DND-41 (cell line): ENCODE measurements around the gene TEP1.

Experiments used
- ATAC-seq: fragments of 200-7000 bp; cut with Tn5 transposase; 3 replicates; pipeline ENCODE4 v1.9.1; 2021; ENCODE audit warnings: low read depth; ENCODE audit not compliant: insufficient read depth
- DNase-seq: peaks from one replicate; pipeline ENCODE4 v3.0.0-alpha.2; 2020
- H2AFZ ChIP-seq: 2 replicates; pipeline ENCODE4 v1.6.0; 2012; ENCODE audit warnings: low read depth, low read length
- H3K27ac ChIP-seq: 2 replicates; pipeline ENCODE4 v1.5.1; 2012; ENCODE audit warnings: low read length, inconsistent platforms
- H3K27me3 ChIP-seq: fragments of 200-600 bp; sonication (generic); 2 replicates; pipeline ENCODE4 v1.6.0; 2012; ENCODE audit warnings: low read length, mild to moderate bottlenecking, inconsistent platforms; ENCODE audit not compliant: insufficient read depth, poor library complexity
- H3K36me3 ChIP-seq: 2 replicates; pipeline ENCODE4 v1.5.1; 2012; ENCODE audit warnings: low read length, inconsistent platforms; ENCODE audit not compliant: insufficient read depth
- H3K4me1 ChIP-seq: 2 replicates; pipeline ENCODE4 v1.5.1; 2012; ENCODE audit warnings: mild to moderate bottlenecking, low read length; ENCODE audit not compliant: insufficient read depth
- H3K4me2 ChIP-seq: 2 replicates; pipeline ENCODE4 v1.6.0; 2012; ENCODE audit warnings: mild to moderate bottlenecking, moderate library complexity, low read length, inconsistent platforms; ENCODE audit not compliant: insufficient read depth
- H3K4me3 ChIP-seq, 2 experiments: fragments of 200-600 bp in 1 of 2; shearing (Covaris generic) in 1 of 2; 2 replicates each; pipeline ENCODE4 v1.5.1; 2012 to 2016; ENCODE audit warnings: inconsistent platforms in 2 of 2, low read length in 2 of 2, mild to moderate bottlenecking in 2 of 2, low read depth in 1 of 2, moderate library complexity in 1 of 2
- H3K79me2 ChIP-seq: 2 replicates; pipeline ENCODE4 v1.6.0; 2012; ENCODE audit warnings: low read length, inconsistent platforms; ENCODE audit not compliant: insufficient read depth
- H3K9ac ChIP-seq: 2 replicates; pipeline ENCODE4 v1.6.0; 2012; ENCODE audit warnings: low read depth, mild to moderate bottlenecking, inconsistent platforms, low read length, moderate library complexity
- H3K9me3 ChIP-seq: 2 replicates; pipeline ENCODE4 v1.5.1; 2012; ENCODE audit warnings: low read length, moderate library complexity, mild to moderate bottlenecking, inconsistent platforms; ENCODE audit not compliant: insufficient read depth, severe bottlenecking
- H4K20me1 ChIP-seq: 2 replicates; pipeline ENCODE4 v1.6.0; 2012; ENCODE audit warnings: low read length; ENCODE audit not compliant: insufficient read depth
- CTCF ChIP-seq: IDR thresholded peaks from 2 replicates; pipeline ENCODE4 v1.5.1; 2012; ENCODE audit warnings: borderline replicate concordance, low read length, moderate library complexity, mild to moderate bottlenecking; ENCODE audit not compliant: poor library complexity, severe bottlenecking; ENCODE audit errors: extremely low read depth
- EZH2 ChIP-seq: IDR thresholded peaks from 3 replicates; pipeline ENCODE4 v1.6.1; 2012; ENCODE audit warnings: borderline replicate concordance, low read depth, mild to moderate bottlenecking, moderate library complexity, low read length, inconsistent platforms; ENCODE audit not compliant: severe bottlenecking

TEP1 gene

GRCh38 chr14:20356422-20356821, 56.9 kb downstream of the TEP1 start:
- TF ChIP-seq EZH2: no peak
- TF ChIP-seq CTCF: no peak
- no peaks in the 10 kb centered on the region for H3K4me1 ChIP-seq
- H3K9ac ChIP-seq: no peak overlapping the region
- peaks cover 76% of the 10 kb centered on the region for H3K36me3 ChIP-seq
- ATAC-seq (no peak), DNase-seq (no peak)
- H4K20me1 ChIP-seq: no peaks in the 10 kb centered on the region
- H3K9me3 ChIP-seq: no peaks in the 10 kb centered on the region
- no peak overlapping the region for H3K27ac ChIP-seq
- no peaks in the 10 kb centered on the region for H3K27me3 ChIP-seq
- H3K79me2 ChIP-seq: no peaks in the 10 kb centered on the region
- no peak overlapping the region for H2AFZ ChIP-seq
- H3K4me2 ChIP-seq: no peak overlapping the region
- H3K4me3 ChIP-seq: no peak overlapping the region

- Histone ChIP-seq H3K4me3 (no peak overlapping the region), H2AFZ (no peak overlapping the region), H3K4me2 (no peak overlapping the region), H3K79me2 (peaks cover 2% of the 10 kb centered on the region), H3K9me3 (no peaks in the 10 kb centered on the region), H3K36me3 (peaks cover 90% of the 10 kb centered on the region), H3K9ac (no peak overlapping the region), H4K20me1 (no peaks in the 10 kb centered on the region), H3K4me1 (no peaks in the 10 kb centered on the region; the same call in 1 of the 2 replicates), H3K27me3 (no peaks in the 10 kb centered on the region), H3K27ac (no peak overlapping the region)
- TF ChIP-seq CTCF (peak; percentile 15), EZH2 (no peak)
- ATAC-seq (no peak), DNase-seq (no peak)
Observed at GRCh38 chr14:20350860-20351259, 62.4 kb downstream of the TEP1 start.

GRCh38 chr14:20350282-20350681, 63.0 kb downstream of the TEP1 start:
- peaks cover 6% of the 10 kb centered on the region for H3K4me1 ChIP-seq
- H3K36me3 ChIP-seq: peaks cover 91% of the 10 kb centered on the region
- no peak overlapping the region for H2AFZ ChIP-seq
- no peak for ATAC-seq
- no peak overlapping the region for H3K9ac ChIP-seq
- TF ChIP-seq EZH2 (no peak), CTCF (no peak)
- no peak overlapping the region for H3K4me2 ChIP-seq
- no peaks in the 10 kb centered on the region for H4K20me1 ChIP-seq
- no peak overlapping the region for H3K4me3 ChIP-seq
- H3K27me3 ChIP-seq: no peaks in the 10 kb centered on the region
- peaks cover 6% of the 10 kb centered on the region for H3K79me2 ChIP-seq
- no peak overlapping the region for H3K27ac ChIP-seq
- DNase-seq: no peak
- H3K9me3 ChIP-seq: no peaks in the 10 kb centered on the region

GRCh38 chr14:20347747-20348146, 65.6 kb downstream of the TEP1 start:
- Histone ChIP-seq H3K79me2 (peaks cover 22% of the 10 kb centered on the region), H3K36me3 (peaks cover 74% of the 10 kb centered on the region), H3K4me2 (no peak overlapping the region), H3K9ac (no peak overlapping the region), H3K27me3 (no peaks in the 10 kb centered on the region), H2AFZ (no peak overlapping the region), H3K9me3 (no peaks in the 10 kb centered on the region), H3K4me3 (no peak overlapping the region), H3K27ac (no peak overlapping the region), H4K20me1 (no peaks in the 10 kb centered on the region), H3K4me1 (peaks cover 20% of the 10 kb centered on the region)
- TF ChIP-seq EZH2 (no peak), CTCF (no peak)
- DNase-seq: no peak
- ATAC-seq: no peak
